GM19043 (cell line): ENCODE results near the gene AKAP17A.
A peak's percentile ranks its signal among the peaks of the same experiment; 100 is the strongest.
"Not testable (repeated sequence)": the region's sequence is repeated elsewhere in the genome, so short reads cannot be mapped to it uniquely, and the experiment has no call there.

ENCODE experiments used
- ATAC-seq: cut with Tn5 transposase; IDR thresholded peaks from one replicate; pipeline ENCODE4 v1.9.1; 2021; ENCODE audit warnings: low read depth; ENCODE audit not compliant: unreplicated experiment

AKAP17A gene

DNA sequence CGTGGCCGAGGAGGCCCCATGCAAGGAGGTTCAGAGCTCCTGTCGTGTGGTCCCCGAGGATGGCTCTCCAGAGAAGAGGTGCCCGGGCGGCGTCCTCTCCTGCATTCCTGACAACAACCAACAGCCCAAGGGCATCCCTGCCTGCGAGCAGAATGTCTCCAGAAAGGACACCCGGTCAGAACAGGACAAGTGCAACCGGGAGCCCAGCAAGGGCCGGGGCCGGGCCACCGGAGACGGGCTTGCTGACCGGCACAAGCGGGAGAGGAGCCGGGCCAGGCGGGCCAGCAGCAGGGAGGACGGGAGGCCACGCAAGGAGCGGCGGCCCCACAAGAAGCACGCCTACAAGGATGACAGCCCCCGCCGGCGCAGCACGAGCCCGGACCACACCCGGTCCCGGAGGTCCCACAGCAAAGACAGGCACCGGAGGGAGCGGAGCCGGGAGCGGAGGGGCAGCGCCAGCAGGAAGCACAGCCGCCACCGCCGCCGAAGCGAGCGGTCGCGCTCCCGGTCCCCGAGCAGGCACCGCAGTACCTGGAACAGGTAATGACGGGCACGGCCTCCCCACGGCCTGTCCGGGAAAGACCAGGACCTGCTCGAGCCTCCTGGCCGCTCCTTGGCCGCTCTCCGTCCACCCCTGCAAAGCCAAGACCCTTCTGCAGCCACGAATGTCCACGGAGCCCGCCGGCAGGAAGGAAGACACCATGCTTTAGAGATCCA lies 9.8 kb downstream of the AKAP17A start:
- no peak for ATAC-seq

DNA sequence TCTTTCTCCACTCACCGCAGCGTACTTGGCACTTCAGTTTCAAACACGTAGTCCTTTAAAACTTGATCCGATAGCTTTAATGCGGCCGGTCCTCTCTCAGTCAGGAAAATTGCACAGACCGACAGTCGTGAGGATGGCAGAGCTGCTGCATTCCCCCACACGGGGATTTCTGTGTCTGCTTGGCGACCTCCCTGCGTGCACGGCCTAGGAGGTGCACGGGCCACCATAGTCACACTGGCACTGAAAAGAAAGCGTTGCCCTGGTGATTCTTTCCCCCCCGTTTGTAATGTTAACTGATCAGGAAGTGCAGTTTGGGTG lies 10.3 kb downstream of the AKAP17A start:
- no peak for ATAC-seq

GRCh38 chrX:1602299-1602698 lies 10.9 kb downstream of the AKAP17A start:
- no peak for ATAC-seq

DNA sequence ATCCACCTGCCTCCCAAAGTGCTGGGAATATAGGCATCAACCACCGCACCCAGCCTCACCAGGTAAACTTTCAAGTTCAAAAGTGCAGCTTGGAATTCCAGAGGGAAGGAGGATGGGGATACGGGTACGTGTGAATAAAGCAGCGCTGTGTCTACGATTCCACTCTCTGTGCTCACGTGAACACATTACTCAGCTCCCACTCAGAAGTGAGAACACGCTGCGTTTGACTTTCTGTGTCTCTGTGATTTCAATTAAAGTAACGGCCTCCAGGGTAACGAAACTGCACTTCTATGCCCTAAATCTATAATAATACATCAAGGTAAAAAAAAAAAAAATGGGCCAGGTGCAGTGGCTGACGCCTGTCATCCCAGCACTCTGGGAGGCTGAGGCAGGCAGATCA lies 15.1 kb downstream of the AKAP17A start:
- ATAC-seq = no peak

DNA sequence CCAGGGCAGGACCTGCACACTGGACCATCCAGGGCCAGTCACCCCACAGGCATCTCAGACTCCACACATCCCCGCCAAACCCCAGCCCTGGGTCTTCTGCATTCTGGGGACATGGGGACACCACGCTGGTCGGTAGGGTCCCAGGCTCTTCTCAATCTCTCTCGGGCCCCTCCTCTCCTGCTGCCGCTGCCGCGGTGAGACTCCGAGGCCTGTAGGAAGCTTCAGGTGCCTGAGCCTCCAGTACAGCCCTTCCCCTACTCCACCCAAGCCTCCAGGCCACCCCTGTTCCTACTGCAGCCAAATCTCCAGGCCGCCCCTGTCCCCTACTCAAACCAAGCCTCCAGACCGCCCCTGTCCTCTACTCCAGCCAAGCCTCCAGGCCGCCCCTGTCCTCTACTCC lies 17.9 kb downstream of the AKAP17A start:
- ATAC-seq = no peak

GRCh38 chrX:1609762-1610161 lies 18.4 kb downstream of the AKAP17A start:
- no peak for ATAC-seq

- ATAC-seq = peak; percentile 71
Measured at GRCh38 chrX:1610166-1610565, 18.8 kb downstream of the AKAP17A start.

GRCh38 chrX:1610736-1611135 lies 19.3 kb downstream of the AKAP17A start:
- no peak for ATAC-seq

DNA sequence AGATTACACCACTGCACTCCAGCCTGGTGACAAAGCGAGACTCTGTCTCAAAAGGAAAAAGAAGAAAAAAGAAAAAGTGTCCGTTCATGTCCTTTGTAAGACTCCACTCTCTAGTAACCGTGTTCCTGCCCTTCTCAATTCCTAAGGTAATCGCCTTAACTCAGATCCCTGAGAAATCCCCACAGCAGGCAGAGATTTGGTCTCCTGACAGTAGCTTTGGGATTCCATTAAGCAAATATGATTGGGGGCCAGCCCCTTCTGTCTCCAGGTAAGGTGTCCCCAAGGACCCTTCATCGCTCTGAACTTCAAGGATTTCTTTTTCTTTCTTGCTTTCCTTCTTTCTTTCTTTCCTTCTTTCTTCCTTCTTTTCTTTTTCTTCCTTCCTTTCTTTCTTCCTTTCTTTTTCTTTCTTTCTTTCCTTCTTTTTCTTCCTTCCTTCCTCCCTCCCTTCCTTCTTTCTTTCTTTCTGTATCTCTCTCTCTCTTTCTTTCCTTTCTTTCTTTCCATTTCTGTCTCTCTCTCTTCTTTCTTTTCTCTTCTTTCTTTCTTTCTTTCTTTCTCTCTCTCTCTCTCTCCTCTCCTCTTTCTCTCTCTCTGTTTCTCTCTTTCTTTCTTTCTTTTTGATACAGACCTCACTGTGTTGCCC lies 21.4 kb downstream of the AKAP17A start:
- ATAC-seq = no peak

- no peak for ATAC-seq
Measured at GRCh38 chrX:1614927-1615326, 23.5 kb downstream of the AKAP17A start, which contains the start of gene ASMT. ASMT (plus strand) TSS chrX:1615059; CDS start chrX:1615200, 141 bp downstream.

GRCh38 chrX:1618689-1619088 lies 27.3 kb downstream of the AKAP17A start:
- no peak for ATAC-seq

- no peak for ATAC-seq
Measured at GRCh38 chrX:1623691-1624090, 32.3 kb downstream of the AKAP17A start.

GRCh38 chrX:1624158-1624860 lies 32.9 kb downstream of the AKAP17A start:
- not testable (repeated sequence) for ATAC-seq

DNA sequence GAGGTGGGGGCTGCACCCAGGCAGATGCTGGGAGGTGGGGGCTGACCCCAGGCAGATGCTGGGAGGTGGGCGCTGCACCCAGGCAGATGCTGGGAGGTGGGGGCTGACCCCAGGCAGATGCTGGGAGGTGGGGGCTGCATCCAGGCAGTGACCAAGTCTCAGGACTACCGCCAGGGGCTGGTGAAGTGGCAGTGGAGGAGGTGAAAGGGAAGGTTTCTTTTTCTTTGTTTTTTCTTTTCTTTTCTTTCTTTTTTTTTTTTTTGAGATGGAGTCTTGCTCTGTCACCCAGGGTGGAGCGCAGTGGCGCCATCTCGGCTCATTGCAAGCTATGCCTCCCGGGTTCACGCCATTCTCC lies 33.4 kb downstream of the AKAP17A start:
- ATAC-seq = not testable (repeated sequence)

DNA sequence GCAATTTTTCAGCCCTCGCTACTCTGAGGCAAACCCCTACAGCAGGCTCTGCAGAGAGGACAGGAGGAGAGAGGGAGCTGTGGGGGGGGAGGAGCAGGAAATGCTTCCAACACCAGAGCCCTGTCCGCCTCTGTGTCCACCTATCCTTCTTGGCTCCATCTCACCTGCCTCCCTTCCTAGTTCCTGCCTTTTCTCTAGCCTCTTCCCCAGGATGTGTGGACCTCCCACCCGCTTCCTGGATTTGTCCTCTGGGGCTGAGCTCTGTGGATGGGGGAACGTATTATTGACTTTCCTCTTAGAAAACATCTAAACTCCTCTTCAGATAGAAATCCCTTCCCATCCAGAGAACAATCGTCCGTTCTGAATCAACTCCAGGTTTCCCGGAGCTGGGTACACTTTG lies 37.8 kb downstream of the AKAP17A start:
- no peak for ATAC-seq

DNA sequence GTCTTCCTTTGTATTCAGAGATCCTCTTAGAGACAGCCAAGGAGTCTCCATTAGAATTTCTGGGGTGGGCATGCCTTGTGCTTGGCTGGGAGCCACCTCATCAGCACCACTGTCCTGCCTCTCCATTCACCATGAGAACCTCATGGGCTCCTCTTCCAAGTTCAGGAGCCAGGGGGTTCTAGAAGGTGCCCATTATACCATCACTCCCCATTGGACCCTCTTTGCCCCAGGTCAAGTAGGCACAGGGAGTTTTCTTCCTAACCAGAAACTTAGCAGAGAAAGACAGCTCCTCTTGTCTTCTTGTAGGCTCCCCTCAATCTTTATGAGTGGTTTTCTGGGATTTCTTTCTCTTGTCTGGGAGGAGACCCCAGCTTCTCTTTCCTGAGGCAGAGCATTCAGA lies 54.6 kb downstream of the AKAP17A start:
- ATAC-seq = no peak

DNA sequence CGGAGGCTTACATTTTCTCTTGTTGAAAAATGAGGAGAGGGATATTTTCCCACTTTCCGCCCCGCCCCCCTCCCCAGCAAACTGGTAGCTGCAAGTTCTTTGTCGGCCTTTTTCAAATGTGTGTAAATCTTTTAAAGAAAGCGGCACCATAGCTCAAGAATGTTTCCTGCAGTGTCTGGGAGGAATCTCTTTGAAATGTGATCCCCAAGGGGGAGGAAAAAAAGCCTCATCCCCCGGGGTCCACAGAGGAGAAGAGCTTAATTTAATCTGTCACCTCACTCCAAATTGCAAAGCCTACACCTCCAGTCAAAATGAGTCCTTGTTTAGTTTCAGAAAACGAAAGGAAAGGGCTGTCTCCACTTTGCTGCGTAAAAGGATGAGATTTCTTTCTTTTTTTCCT lies 58.2 kb downstream of the AKAP17A start:
- ATAC-seq = no peak
